ENCODE measurements around the gene ULK4.

Gene ULK4

DNA sequence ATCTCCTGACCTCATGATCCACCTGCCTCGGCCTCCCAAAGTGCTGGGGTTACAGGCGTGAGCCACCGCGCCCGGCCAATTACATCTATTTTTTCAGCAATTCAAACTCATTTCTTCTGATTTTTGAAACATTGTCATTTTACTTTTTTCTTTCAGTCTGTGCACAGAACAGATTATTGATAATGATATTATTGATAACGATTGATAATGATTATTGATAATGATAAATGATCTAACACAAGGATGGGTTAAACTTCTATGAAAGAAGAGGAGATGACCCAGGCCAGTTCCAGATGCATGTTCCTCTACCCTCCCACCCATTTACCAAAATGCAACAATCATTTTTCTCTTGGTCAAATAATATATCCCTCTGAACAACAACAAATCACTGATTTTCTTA, 644.6 kb downstream of the ULK4 start:
- Histone ChIP-seq H3K27me3 (ENCODE audit: insufficient read depth, poor library complexity, severe bottlenecking) (no peaks in the 10 kb centered on the region), H3K4me3 (replicated peaks; ENCODE audit: insufficient read depth, low read length) (no peak overlapping the region), H3K27ac (replicated peaks) (no peak overlapping the region)
- no peak for DNase-seq (ENCODE audit: low read depth in 1 of 2, low spot score in 1 of 2)
- TF ChIP-seq GABPA (IDR thresholded peaks at IDR 0.05; ENCODE audit: low read depth): no peak
- TF ChIP-seq SPI1 (IDR thresholded peaks at IDR 0.05; ENCODE audit: borderline replicate concordance, low read depth): no peak
- TF ChIP-seq, protein P1, sequence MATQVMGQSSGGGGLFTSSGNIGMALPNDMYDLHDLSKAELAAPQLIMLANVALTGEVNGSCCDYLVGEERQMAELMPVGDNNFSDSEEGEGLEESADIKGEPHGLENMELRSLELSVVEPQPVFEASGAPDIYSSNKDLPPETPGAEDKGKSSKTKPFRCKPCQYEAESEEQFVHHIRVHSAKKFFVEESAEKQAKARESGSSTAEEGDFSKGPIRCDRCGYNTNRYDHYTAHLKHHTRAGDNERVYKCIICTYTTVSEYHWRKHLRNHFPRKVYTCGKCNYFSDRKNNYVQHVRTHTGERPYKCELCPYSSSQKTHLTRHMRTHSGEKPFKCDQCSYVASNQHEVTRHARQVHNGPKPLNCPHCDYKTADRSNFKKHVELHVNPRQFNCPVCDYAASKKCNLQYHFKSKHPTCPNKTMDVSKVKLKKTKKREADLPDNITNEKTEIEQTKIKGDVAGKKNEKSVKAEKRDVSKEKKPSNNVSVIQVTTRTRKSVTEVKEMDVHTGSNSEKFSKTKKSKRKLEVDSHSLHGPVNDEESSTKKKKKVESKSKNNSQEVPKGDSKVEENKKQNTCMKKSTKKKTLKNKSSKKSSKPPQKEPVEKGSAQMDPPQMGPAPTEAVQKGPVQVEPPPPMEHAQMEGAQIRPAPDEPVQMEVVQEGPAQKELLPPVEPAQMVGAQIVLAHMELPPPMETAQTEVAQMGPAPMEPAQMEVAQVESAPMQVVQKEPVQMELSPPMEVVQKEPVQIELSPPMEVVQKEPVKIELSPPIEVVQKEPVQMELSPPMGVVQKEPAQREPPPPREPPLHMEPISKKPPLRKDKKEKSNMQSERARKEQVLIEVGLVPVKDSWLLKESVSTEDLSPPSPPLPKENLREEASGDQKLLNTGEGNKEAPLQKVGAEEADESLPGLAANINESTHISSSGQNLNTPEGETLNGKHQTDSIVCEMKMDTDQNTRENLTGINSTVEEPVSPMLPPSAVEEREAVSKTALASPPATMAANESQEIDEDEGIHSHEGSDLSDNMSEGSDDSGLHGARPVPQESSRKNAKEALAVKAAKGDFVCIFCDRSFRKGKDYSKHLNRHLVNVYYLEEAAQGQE (IDR thresholded peaks at IDR 0.05; ENCODE audit: insufficient replicate concordance, low read depth): no peak
- TF ChIP-seq, protein P2, sequence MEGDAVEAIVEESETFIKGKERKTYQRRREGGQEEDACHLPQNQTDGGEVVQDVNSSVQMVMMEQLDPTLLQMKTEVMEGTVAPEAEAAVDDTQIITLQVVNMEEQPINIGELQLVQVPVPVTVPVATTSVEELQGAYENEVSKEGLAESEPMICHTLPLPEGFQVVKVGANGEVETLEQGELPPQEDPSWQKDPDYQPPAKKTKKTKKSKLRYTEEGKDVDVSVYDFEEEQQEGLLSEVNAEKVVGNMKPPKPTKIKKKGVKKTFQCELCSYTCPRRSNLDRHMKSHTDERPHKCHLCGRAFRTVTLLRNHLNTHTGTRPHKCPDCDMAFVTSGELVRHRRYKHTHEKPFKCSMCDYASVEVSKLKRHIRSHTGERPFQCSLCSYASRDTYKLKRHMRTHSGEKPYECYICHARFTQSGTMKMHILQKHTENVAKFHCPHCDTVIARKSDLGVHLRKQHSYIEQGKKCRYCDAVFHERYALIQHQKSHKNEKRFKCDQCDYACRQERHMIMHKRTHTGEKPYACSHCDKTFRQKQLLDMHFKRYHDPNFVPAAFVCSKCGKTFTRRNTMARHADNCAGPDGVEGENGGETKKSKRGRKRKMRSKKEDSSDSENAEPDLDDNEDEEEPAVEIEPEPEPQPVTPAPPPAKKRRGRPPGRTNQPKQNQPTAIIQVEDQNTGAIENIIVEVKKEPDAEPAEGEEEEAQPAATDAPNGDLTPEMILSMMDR (IDR thresholded peaks at IDR 0.05; ENCODE audit: insufficient read depth, low read length): no peak
- TF ChIP-seq POLR2AphosphoS5 (IDR thresholded peaks at IDR 0.05; ENCODE audit: low read depth): no peak

DNA sequence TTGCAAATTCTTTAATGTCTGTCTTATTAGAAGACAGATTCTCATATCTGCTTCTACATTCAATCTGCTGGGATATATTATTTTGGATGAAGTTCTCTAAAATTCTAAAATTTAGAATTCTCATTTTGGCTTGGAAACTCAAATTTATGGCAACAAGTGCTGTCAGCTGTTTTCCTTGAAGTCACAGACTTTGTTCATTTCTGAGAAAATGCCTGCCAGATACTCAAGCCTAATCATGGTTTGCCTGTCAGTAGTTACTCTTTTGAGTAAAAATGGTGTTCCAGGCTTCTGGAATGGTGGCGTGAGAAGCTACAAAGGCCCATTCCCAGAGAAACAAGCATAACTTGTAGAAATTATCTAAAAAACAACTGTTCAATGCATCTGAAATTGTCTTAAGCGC, 646.8 kb downstream of the ULK4 start:
- TF ChIP-seq GABPA (IDR thresholded peaks at IDR 0.05; ENCODE audit: low read depth) (no peak), SPI1 (IDR thresholded peaks at IDR 0.05; ENCODE audit: borderline replicate concordance, low read depth) (no peak), POLR2AphosphoS5 (IDR thresholded peaks at IDR 0.05; ENCODE audit: low read depth) (no peak)
- TF ChIP-seq, protein P1 (IDR thresholded peaks at IDR 0.05; ENCODE audit: insufficient replicate concordance, low read depth): no peak
- no peak for DNase-seq (ENCODE audit: low read depth in 1 of 2, low spot score in 1 of 2)
- Histone ChIP-seq H3K27ac (replicated peaks) (no peak overlapping the region), H3K27me3 (ENCODE audit: insufficient read depth, poor library complexity, severe bottlenecking) (no peaks in the 10 kb centered on the region), H3K4me3 (replicated peaks; ENCODE audit: insufficient read depth, low read length) (no peak overlapping the region)

DNA sequence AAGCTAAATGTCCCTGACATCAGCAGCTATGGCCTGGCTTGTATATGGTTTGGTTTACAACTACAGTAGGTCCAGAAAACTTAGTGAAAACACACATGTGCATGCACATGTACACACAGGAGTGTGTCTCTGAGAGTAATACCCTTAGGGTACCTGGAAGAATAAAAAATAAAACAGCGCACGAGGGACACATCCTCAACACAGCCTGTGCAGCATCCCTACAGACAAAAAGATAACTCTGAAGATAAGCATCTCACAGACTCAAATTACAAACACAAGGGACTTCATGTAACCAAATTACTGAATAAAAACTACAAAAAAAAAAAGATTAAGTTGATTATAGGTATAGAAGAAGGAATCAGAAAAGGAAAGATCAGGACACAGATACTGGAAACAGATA, 653.8 kb downstream of the ULK4 start:
- TF ChIP-seq, protein P2 (IDR thresholded peaks at IDR 0.05; ENCODE audit: insufficient read depth, low read length): no peak
- TF ChIP-seq SPI1 (IDR thresholded peaks at IDR 0.05; ENCODE audit: borderline replicate concordance, low read depth) (no peak), POLR2AphosphoS5 (IDR thresholded peaks at IDR 0.05; ENCODE audit: low read depth) (no peak), GABPA (IDR thresholded peaks at IDR 0.05; ENCODE audit: low read depth) (no peak)
- TF ChIP-seq, protein P1 (IDR thresholded peaks at IDR 0.05; ENCODE audit: insufficient replicate concordance, low read depth): no peak
- DNase-seq (ENCODE audit: low read depth in 1 of 2, low spot score in 1 of 2): no peak
- no peak overlapping the region for H3K27ac ChIP-seq (replicated peaks)
- H3K27me3 ChIP-seq (ENCODE audit: insufficient read depth, poor library complexity, severe bottlenecking): no peaks in the 10 kb centered on the region
- no peak overlapping the region for H3K4me3 ChIP-seq (replicated peaks; ENCODE audit: insufficient read depth, low read length)
